Naive B cell (primary cell): ENCODE data around the gene TMEM191C. TPM values are rescaled to one million over a fixed set of nuclear protein-coding genes. Genes with fewer than 3 reads are reported as not detected.
"Not testable (repeated sequence)": the region's sequence is repeated elsewhere in the genome, so short reads cannot be mapped to it uniquely, and the experiment has no call there.

Experiments
- ATAC-seq, 2 donors: fragments of 150-1000 bp; cut with Tn5 transposase; 2 replicates each; pipeline ENCODE4 v1.10.0; 2021; ENCODE audit warnings: low read depth in 2 of 2, mild to moderate bottlenecking in 2 of 2, moderate library complexity in 2 of 2
- DNase-seq: peaks from one replicate; pipeline ENCODE4 v3.0.0; 2022
- H3K27ac Mint-ChIP-seq, 6 donors: one replicate each; pipeline ENCODE4 v1.8.0; 2020 to 2022; ENCODE audit warnings: mild to moderate bottlenecking in 6 of 6, mixed read lengths in 6 of 6, moderate library complexity in 5 of 6, inconsistent platforms in 2 of 6
- H3K27me3 Mint-ChIP-seq, 3 donors: one replicate each; pipeline ENCODE4 v1.8.0; 2021 to 2022; ENCODE audit warnings: mixed read lengths in 3 of 3, mild to moderate bottlenecking in 1 of 3
- H3K36me3 Mint-ChIP-seq, 2 donors: one replicate each; pipeline ENCODE4 v1.8.0; 2020 to 2022; ENCODE audit warnings: mixed read lengths in 2 of 2, inconsistent platforms in 1 of 2, mild to moderate bottlenecking in 1 of 2
- H3K4me1 Mint-ChIP-seq, 3 donors: one replicate each; pipeline ENCODE4 v1.8.0; 2020 to 2022; ENCODE audit warnings: mixed read lengths in 3 of 3, inconsistent platforms in 1 of 3, mild to moderate bottlenecking in 1 of 3, moderate library complexity in 1 of 3
- H3K4me3 Mint-ChIP-seq, 8 donors: one replicate each; pipeline ENCODE4 v1.8.0; 2020 to 2022; ENCODE audit warnings: mild to moderate bottlenecking in 8 of 8, mixed read lengths in 8 of 8, moderate library complexity in 8 of 8, inconsistent platforms in 2 of 8
- H3K9me3 Mint-ChIP-seq, 7 donors: one replicate each; pipeline ENCODE4 v1.8.0; 2020 to 2022; ENCODE audit warnings: mixed read lengths in 7 of 7, mild to moderate bottlenecking in 5 of 7, inconsistent platforms in 2 of 7, moderate library complexity in 1 of 7
- polyA plus RNA-seq, 6 donors: library from polyadenylated mRNA; unstranded; fragments of 300-500 nt; fragmentation: Illumina TruSeq; gene quantifications; one replicate each; pipeline ENCODE4 v1.2.3, GENCODE V29; 2021; ENCODE audit warnings: low read depth in 6 of 6

The TMEM191C gene
- polyA plus RNA-seq, 6 donors from 2014 or later, result 0.62 to 2.5 (median 1.6) TPM

GRCh38 chr22:21516970-21517764 lies 50.0 kb downstream of the TMEM191C start:
- not testable (repeated sequence) for H3K9me3 Mint-ChIP-seq, DNase-seq
- peak; percentile 82 to 84 for ATAC-seq

More at GRCh38 chr22:21516970-21517764, 50.0 kb downstream of the TMEM191C start:
- H3K4me1 Mint-ChIP-seq, H3K36me3 Mint-ChIP-seq, H3K27ac Mint-ChIP-seq, H3K27me3 Mint-ChIP-seq, H3K4me3 Mint-ChIP-seq: not testable (repeated sequence)

Other genes with a start within 250 kb of the TMEM191C start
- gene RIMBP3B, start 83.6 kb upstream of the TMEM191C start, polyA plus RNA-seq, result under 1 TPM in 4 of 6 donors, not detected in 2; 0.10 to 0.21 (median 0.16) TPM
- gene HIC2, start 50.0 kb upstream of the TMEM191C start, polyA plus RNA-seq, result 1 to 10 TPM in 1 of 6 donors, under 1 TPM in 5; 0.35 to 1.3 (median 0.60) TPM
- under 1 TPM in 2 of 6 donors, not detected in 4; 0.21 to 0.48 TPM for gene RIMBP3C, start 84.1 kb downstream of the TMEM191C start, polyA plus RNA-seq
- 100 to 1,000 TPM in 2 of 6 donors, 10 to 100 TPM in 4; 84.4 to 106 (median 95.3) TPM for gene UBE2L3, start 100.3 kb downstream of the TMEM191C start, polyA plus RNA-seq
- 10 to 100 TPM; 54.7 to 97.9 (median 65.1) TPM for gene YDJC, start 162.6 kb downstream of the TMEM191C start, polyA plus RNA-seq
- gene CCDC116, start 165.4 kb downstream of the TMEM191C start, polyA plus RNA-seq, result not detected
- gene SDF2L1, start 174.9 kb downstream of the TMEM191C start, polyA plus RNA-seq, result 10 to 100 TPM; 36.9 to 69.4 (median 39.1) TPM
- gene PPIL2, start 198.6 kb downstream of the TMEM191C start, polyA plus RNA-seq, result 10 to 100 TPM; 19.7 to 35.4 (median 25.2) TPM